Right renal pelvis (tissue), 4 donors: ENCODE measurements around the gene LRP2BP. TPM values are rescaled to one million over a fixed set of nuclear protein-coding genes. Genes with fewer than 3 reads are reported as not detected.
A peak's percentile ranks its signal among the peaks of the same experiment; 100 is the strongest.

Source experiments
- DNase-seq, 4 donors: peaks; one replicate each; pipeline ENCODE4 v3.0.0-alpha.2; 2013; ENCODE audit warnings: low read depth in 4 of 4, low spot score in 3 of 4, missing footprints in 1 of 4
- polyA plus RNA-seq, 4 donors: library from polyadenylated mRNA; unstranded; fragments of 120-200 nt; gene quantifications; one replicate each; pipeline ENCODE4 v1.2.1, GENCODE V29; 2013; ENCODE audit not compliant: insufficient read length in 4 of 4

Gene LRP2BP
- polyA plus RNA-seq, 4 donors, result 2.7 to 3.5 (median 3.1) TPM

DNA sequence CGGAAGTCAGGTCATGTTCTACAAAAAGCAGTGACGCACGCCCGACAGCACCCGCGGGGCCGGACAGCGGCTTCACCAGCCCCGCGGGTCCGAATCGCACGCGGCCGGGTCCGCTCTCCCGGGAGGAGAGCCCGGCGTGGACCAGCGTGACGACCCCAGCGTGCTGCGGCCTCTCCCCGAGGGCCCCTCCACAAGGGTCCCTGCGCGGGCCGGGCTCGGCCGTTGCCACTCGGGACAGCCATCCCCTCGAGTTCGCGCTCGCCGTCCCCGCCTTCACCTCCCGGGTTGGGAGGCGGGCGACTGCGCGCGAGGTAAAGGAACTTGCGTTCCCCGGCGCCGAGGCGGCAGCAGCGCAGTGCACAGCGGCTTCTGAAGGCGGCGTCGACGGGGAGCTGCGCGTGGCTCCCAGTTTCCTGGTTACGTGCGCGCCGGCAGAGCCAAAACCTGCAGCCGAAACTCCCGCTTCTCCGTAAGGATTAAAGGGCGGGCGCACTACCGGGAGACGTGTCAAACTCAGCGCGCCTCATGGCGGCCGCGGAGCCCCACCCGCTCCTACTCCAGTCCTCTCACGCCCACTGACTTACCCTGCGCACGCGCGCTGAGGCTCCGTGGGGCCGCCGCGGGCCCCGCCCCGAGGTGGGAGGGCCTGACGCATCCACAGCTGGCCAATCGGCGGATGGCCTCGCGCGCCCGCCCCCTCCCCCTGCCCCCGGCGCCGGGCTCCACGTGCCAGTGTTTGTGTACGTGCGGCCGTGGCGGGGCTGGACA, 416 bp upstream of the LRP2BP start:
- DNase-seq, result peak; percentile 92 to 96 (median 94)

GRCh38 chr4:185394568-185395237, 1.0 kb downstream of the LRP2BP start:
- no peak for DNase-seq

GRCh38 chr4:185392156-185392555, 3.6 kb downstream of the LRP2BP start:
- DNase-seq, result no peak

GRCh38 chr4:185390941-185391340, 4.8 kb downstream of the LRP2BP start:
- no peak for DNase-seq

DNA sequence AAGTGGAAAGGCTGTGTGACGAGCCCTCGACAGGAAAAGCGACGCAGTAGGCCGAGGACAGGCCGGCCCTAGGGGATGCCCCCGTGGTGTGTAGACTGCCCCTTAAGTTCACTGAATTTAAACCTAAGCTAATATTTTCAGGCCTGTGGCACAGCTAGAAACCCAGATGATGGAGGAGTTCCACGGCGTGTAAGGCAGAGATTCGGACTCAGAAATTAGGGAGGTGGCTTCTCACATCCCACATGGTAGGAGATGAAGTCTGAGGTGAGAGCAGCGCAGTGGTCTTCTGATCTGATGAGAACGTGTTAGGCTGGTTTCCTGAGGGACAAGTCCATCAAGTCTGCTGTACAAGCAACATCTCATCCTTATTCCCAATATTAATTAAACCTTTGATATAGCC, 7.8 kb downstream of the LRP2BP start:
- DNase-seq, result no peak

DNA sequence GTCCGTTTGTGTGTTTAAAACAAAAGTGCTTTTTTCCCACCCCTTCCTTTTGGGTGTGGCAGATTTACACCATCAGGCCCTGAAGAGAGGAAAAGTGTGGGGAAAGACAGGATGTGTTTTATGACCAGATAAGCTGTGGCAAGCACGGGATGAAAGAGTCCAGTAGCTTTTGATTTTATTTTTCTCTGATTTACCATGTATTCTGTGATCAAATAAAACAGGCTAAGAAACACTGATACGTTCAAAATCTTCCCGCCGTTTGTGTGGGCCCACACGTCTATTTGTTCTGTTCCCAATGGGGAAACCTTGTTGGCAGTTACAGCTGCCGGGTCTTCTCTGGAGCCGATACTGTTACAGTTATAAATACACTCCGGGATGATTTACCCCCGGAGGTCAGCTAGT, 10.8 kb downstream of the LRP2BP start:
- DNase-seq, result peak in 1 of 4 donors; percentile 26

GRCh38 chr4:185384061-185384460, 11.7 kb downstream of the LRP2BP start:
- no peak for DNase-seq

DNA sequence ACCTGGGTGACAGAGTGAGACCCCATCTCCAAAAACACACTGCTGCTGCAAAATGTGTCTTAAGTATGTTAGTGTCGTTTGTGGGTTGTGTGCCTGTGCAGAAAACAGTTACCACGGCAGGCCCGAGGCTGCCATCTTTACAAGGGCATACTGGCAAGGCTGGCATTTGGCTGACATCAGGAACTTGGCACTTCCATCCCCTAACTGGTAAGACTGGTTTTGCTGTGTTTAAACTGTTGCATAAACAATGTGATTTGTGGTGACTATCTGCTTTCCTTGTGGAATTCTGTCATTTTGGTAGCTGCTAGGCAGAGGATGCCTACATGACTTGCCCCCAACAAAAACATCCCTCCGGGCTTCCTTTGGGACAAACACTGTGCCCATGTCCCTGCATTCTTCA, 12.3 kb downstream of the LRP2BP start:
- DNase-seq, result no peak

- no peak for DNase-seq
Observed at GRCh38 chr4:185382754-185383153, 13.0 kb downstream of the LRP2BP start.

GRCh38 chr4:185381288-185382196, 14.2 kb downstream of the LRP2BP start:
- DNase-seq, result no peak

DNA sequence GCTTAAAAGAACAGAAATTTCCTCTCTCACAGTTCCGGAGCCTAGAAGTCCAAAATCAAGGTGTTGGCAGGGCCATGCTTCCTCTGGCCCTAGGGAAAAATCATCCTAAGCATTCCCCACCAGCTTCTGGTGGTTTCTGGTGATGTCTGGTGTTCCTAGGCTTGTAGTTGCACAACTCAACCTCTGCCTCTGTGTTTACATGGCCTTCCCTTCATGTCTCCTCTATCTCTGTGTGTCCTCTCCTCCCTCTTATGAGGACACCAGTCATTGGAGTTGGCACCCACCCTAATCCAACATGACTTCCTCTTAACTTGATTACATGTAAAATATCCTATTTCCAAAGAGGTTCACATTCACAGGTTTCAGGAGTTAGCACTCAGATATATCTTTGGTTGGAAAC, 15.4 kb downstream of the LRP2BP start:
- no peak for DNase-seq

GRCh38 chr4:185379326-185380295, 16.1 kb downstream of the LRP2BP start:
- no peak for DNase-seq

- no peak for DNase-seq
Observed at GRCh38 chr4:185378264-185378663, 17.5 kb downstream of the LRP2BP start.

DNA sequence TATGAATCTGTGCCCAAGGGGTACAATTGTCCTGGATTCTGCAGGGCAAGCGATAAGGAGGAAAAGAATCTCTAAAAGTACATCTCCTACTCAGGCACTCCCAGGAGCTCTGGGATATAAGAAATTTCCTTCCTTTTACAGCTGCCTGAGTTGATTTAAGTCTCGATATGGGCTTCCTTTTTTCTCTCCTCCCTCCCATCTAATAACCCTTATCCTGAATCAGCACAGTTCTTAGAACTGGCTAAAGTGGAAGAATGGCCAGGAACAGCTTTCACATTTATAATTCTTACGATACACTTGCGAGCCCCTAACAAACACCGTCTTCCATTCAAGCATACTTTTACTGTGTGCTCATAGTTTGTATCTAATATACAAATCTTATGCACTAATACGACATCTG, 21.2 kb downstream of the LRP2BP start:
- DNase-seq, result no peak

- DNase-seq, result no peak
Observed at GRCh38 chr4:185374027-185374426, 21.7 kb downstream of the LRP2BP start.

- DNase-seq, result no peak
Observed at GRCh38 chr4:185371702-185372101, 24.0 kb downstream of the LRP2BP start.

DNA sequence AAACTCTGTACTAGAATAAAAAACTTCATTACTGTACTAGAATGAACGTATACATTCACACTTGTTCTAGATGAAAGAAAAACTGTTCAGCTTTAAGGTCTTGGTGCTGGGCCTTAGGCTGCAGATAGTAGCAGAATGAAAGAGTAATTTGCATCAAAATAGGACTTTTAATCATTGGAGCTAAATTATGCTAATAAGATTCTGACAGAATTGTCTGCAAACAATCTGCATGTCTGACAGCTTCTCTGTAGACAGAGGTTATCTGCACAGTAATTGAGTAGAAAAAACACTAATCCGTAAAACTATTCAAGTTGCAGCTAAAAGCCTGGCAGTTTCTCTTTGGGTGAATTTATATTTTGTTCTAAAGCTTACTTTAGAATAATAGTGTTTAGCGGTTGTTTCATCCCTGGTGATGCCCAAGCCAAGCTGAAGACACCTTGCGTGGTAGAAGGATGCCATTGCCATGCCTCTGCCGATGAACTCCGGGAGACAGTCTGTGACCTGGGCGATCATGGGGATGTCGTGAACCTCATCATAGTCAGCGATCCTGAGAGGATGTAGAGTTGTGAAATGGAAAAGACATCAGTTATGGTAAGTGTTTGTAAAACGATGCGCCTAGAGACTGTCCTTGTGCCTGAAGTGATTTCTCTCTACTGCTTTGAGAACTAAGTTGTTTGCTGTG, 25.3 kb downstream of the LRP2BP start:
- DNase-seq, result no peak

- DNase-seq, result no peak
Observed at GRCh38 chr4:185369731-185370130, 26.0 kb downstream of the LRP2BP start.

- DNase-seq, result no peak
Observed at GRCh38 chr4:185364886-185365285, 30.8 kb downstream of the LRP2BP start.
